BLaER1 (cell line): ENCODE measurements around the gene PKD2L1.

ENCODE experiments used
- H3K27ac ChIP-seq: shearing (Covaris generic); formaldehyde crosslinking; 2 replicates; pipeline ENCODE4 v1.8.1; 2022
- H3K27me3 ChIP-seq: shearing (Covaris generic); formaldehyde crosslinking; 2 replicates; pipeline ENCODE4 v1.8.1; 2022
- H3K36me3 ChIP-seq: shearing (Covaris generic); formaldehyde crosslinking; 2 replicates; pipeline ENCODE4 v1.8.1; 2022
- H3K4me1 ChIP-seq: shearing (Covaris generic); formaldehyde crosslinking; 2 replicates; pipeline ENCODE4 v1.8.1; 2022
- H3K4me2 ChIP-seq: shearing (Covaris generic); formaldehyde crosslinking; 2 replicates; pipeline ENCODE4 v1.8.1; 2022
- H3K4me3 ChIP-seq: shearing (Covaris generic); formaldehyde crosslinking; 2 replicates; pipeline ENCODE4 v1.8.1; 2022
- H3K9ac ChIP-seq: shearing (Covaris generic); formaldehyde crosslinking; 2 replicates; pipeline ENCODE4 v1.8.1; 2022
- H3K9me3 ChIP-seq: shearing (Covaris generic); formaldehyde crosslinking; 2 replicates; pipeline ENCODE4 v1.8.1; 2022
- H4K20me1 ChIP-seq: shearing (Covaris generic); formaldehyde crosslinking; 2 replicates; pipeline ENCODE4 v1.8.1; 2022
- Cebpa-rat ChIP-seq: shearing (Covaris generic); IDR thresholded peaks from 2 replicates; pipeline ENCODE4 v1.8.1; 2022

PKD2L1 gene

DNA sequence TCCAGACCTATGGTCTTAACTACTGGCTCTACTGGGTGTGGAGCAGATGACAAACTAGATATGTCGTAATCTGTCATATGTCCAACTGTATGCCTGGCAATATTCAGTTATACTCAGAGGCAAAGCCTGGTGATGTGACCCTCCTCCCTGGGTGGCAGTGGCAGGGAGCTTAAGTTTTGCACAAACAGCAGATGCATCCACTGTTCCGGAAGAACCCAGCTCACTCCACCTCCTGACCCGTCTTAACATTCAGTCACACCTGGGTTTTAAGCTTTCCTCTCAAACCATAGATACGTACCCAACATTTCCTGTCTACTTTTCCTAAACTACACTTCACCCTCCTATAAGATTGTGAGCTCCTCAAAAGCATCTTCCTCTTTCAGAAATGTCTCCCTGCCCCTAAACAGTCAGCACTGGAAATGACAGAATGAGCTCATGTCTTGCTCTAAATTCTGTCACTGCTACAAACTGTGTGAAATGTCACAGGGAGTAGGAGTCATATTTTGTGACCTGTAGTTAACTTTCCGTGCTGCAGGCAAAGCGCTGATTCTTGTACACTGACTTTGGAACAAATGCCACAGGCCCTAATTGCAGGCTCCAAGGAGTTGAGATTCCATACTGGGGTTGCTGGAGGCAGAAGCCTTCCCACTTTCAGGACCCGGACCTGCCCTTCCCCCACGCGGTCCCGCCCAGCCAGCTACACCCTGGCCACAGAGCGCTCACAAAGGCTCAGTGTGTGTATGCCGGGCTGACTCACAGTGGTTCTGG is 40.9 kb upstream of the PKD2L1 start:
- peak overlapping the region; percentile 1; the same call in 1 of the 2 replicates for H3K9ac ChIP-seq
- peaks cover 58% of the 10 kb centered on the region for H3K4me1 ChIP-seq
- no peaks in the 10 kb centered on the region for H4K20me1 ChIP-seq
- no peak overlapping the region for H3K4me3 ChIP-seq
- no peaks in the 10 kb centered on the region for H3K36me3 ChIP-seq
- no peaks in the 10 kb centered on the region for H3K9me3 ChIP-seq
- H3K27me3 ChIP-seq = no peaks in the 10 kb centered on the region
- peak overlapping the region; percentile 53 for H3K4me2 ChIP-seq
- H3K27ac ChIP-seq = peak overlapping the region; percentile 36
- TF ChIP-seq Cebpa-rat = peak; percentile 58; the same call in 1 of the 2 replicates

DNA sequence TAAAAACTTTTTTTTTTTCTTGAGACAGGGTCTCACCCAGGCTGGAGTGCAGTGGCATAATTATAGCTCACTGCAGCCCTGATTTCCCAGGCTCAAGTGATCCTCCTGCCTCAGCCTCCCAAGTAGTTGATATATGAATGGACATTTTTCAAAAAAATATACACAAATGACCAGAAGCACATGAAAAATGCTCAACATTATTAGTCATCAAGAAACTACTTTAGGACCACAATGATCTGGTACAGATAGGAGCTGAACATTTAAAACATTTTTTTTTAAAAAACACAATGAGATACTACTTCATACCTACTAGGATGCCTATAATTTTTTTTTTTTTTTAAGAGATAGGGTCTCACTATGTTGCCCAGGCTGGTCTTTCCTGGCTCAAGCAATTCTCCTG is 38.7 kb upstream of the PKD2L1 start:
- Histone ChIP-seq H4K20me1 (peaks cover 14% of the 10 kb centered on the region), H3K9ac (no peak overlapping the region), H3K4me3 (no peak overlapping the region), H3K36me3 (peaks cover 7% of the 10 kb centered on the region; the same call in 1 of the 2 replicates), H3K4me1 (peaks cover 52% of the 10 kb centered on the region), H3K27ac (no peak overlapping the region), H3K4me2 (no peak overlapping the region), H3K9me3 (no peaks in the 10 kb centered on the region), H3K27me3 (no peaks in the 10 kb centered on the region)
- TF ChIP-seq Cebpa-rat = no peak

DNA sequence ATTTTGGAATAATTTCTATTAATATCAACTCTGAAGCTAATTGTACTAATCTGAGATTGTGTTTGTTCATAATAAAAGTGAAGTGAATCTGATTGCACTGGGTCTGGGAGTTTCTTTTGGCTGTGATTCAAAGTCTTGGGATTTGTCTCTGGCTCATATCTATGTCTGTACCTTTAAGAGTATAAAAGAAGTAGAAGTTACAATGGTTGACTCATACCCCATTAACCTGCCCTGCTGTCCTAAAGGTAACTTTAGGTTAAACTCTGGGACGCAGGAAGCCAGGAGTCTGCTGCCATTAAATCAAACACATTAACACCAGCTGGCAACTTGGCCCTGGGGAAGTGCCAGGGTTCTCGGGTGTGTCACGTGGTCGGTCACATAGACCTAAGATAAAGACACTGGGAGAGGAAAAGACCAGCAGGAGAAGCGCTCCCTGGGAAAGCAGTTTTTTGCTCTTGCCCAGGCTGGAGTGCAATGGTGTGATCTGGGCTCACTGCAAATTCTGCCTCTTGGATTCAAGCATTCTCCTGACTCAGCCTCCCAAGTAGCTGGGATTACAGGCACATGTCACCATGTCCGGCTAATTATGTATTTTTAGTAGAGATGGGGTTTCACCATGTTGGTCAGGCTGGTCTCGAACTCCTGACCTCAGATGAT is 34.8 kb upstream of the PKD2L1 start:
- Histone ChIP-seq H3K4me1 (peaks cover 18% of the 10 kb centered on the region), H3K4me2 (peak overlapping the region; percentile 5; the same call in 1 of the 2 replicates), H3K27ac (no peak overlapping the region)

GRCh38 chr10:100364175-100364574 is 34.1 kb upstream of the PKD2L1 start:
- H3K9me3 ChIP-seq = no peaks in the 10 kb centered on the region

More for the DNA sequence above, 34.8 kb upstream of the PKD2L1 start:
- TF ChIP-seq Cebpa-rat = no peak
- no peaks in the 10 kb centered on the region for H3K27me3 ChIP-seq
- no peak overlapping the region for H3K9ac ChIP-seq
- no peak overlapping the region for H3K4me3 ChIP-seq
- no peaks in the 10 kb centered on the region for H3K9me3 ChIP-seq
- H3K36me3 ChIP-seq = peaks cover 46% of the 10 kb centered on the region
- peaks cover 51% of the 10 kb centered on the region for H4K20me1 ChIP-seq

GRCh38 chr10:100362570-100363496 is 32.8 kb upstream of the PKD2L1 start:
- H3K27me3 ChIP-seq = no peaks in the 10 kb centered on the region
- H3K9ac ChIP-seq = no peak overlapping the region
- no peak overlapping the region for H3K27ac ChIP-seq
- peaks cover 16% of the 10 kb centered on the region for H3K4me1 ChIP-seq
- peaks cover 66% of the 10 kb centered on the region for H4K20me1 ChIP-seq
- H3K36me3 ChIP-seq = peaks cover 66% of the 10 kb centered on the region
- H3K9me3 ChIP-seq = no peaks in the 10 kb centered on the region
- no peak for TF ChIP-seq Cebpa-rat
- H3K4me2 ChIP-seq = no peak overlapping the region
- H3K4me3 ChIP-seq = no peak overlapping the region

More at GRCh38 chr10:100364175-100364574, 34.1 kb upstream of the PKD2L1 start:
- Histone ChIP-seq H3K27me3 (no peaks in the 10 kb centered on the region), H3K27ac (no peak overlapping the region), H4K20me1 (peaks cover 58% of the 10 kb centered on the region), H3K36me3 (peaks cover 53% of the 10 kb centered on the region), H3K9ac (no peak overlapping the region), H3K4me3 (no peak overlapping the region), H3K4me1 (peaks cover 16% of the 10 kb centered on the region), H3K4me2 (no peak overlapping the region)
- TF ChIP-seq Cebpa-rat = no peak

GRCh38 chr10:100360234-100360633 is 30.2 kb upstream of the PKD2L1 start:
- no peak overlapping the region for H3K4me3 ChIP-seq
- peaks cover 92% of the 10 kb centered on the region for H3K36me3 ChIP-seq
- no peak overlapping the region for H3K27ac ChIP-seq
- H3K9ac ChIP-seq = no peak overlapping the region
- H3K4me2 ChIP-seq = no peak overlapping the region
- H3K9me3 ChIP-seq = no peaks in the 10 kb centered on the region
- H3K4me1 ChIP-seq = peaks cover 6% of the 10 kb centered on the region
- peaks cover 91% of the 10 kb centered on the region for H4K20me1 ChIP-seq
- H3K27me3 ChIP-seq = no peaks in the 10 kb centered on the region
- TF ChIP-seq Cebpa-rat = no peak

DNA sequence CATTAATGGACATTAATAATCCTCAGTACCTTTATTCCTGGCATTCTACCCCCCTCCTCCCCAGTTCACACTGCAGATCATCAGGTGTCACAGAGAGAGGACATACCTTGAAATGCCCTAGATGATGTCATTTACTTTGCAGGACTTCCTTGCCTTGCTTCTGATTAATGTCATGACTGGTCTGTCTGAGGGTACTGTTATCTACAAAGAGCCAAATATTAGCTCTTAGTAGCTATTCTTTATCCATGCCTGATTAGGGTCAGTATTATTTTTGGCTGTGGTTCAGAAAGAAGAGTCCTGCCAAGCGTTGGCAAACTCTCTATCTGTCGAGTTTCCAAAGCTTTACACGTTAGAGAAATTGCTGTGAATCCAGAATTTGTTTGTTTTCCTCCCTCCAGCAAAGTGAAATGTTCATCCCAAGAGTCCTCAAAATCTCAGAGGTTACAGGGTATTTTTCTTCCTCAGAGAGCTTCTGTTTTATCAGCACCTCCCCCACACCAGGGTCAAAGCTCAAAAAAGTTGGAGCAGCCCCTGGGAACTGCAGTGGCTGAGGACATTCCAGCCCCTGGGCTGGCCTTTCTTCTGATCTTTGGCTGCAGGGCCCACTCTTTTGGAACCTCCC is 29.6 kb upstream of the PKD2L1 start:
- Histone ChIP-seq H4K20me1 (peaks cover 90% of the 10 kb centered on the region), H3K4me1 (peaks cover under 1% of the 10 kb centered on the region; the same call in 1 of the 2 replicates), H3K36me3 (peaks cover 98% of the 10 kb centered on the region), H3K4me3 (no peak overlapping the region), H3K27me3 (no peaks in the 10 kb centered on the region), H3K9me3 (no peaks in the 10 kb centered on the region), H3K9ac (no peak overlapping the region), H3K4me2 (no peak overlapping the region), H3K27ac (no peak overlapping the region)
- no peak for TF ChIP-seq Cebpa-rat

DNA sequence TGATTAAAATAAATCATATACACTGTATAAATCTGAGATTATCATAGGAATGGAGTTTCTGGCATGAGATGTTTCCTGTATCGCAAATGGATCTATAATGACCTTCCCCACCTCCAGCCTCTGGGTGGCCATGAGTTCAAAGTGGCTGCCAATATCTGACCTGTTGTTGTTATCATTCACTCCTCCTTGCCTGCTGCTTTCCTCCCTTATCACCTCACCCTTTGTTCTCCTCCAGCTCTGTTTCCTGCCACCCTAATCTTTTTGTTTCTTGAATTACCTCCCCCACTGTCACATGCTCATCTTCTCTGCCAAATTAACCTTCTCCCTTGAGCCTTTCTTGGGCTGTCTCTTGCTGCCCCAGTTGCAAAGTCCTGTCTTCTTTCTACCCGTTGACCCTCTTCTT is 29.0 kb upstream of the PKD2L1 start:
- Histone ChIP-seq H3K27ac (no peak overlapping the region), H3K4me2 (no peak overlapping the region), H3K4me3 (no peak overlapping the region), H3K4me1 (no peaks in the 10 kb centered on the region), H4K20me1 (peaks cover 90% of the 10 kb centered on the region), H3K9me3 (no peaks in the 10 kb centered on the region), H3K36me3 (peaks cover 100% of the 10 kb centered on the region), H3K27me3 (no peaks in the 10 kb centered on the region), H3K9ac (no peak overlapping the region)
- no peak for TF ChIP-seq Cebpa-rat
